Measurements from ENCODE around the gene SPEF2. TPM values are rescaled to one million over a fixed set of nuclear protein-coding genes. Genes with fewer than 3 reads are reported as not detected.
"Not testable (repeated sequence)": the region's sequence is repeated elsewhere in the genome, so short reads cannot be mapped to it uniquely, and the experiment has no call there.

SPEF2 gene
- total RNA-seq, 2 experiments from 2014 or later: 3.2 TPM

DNA sequence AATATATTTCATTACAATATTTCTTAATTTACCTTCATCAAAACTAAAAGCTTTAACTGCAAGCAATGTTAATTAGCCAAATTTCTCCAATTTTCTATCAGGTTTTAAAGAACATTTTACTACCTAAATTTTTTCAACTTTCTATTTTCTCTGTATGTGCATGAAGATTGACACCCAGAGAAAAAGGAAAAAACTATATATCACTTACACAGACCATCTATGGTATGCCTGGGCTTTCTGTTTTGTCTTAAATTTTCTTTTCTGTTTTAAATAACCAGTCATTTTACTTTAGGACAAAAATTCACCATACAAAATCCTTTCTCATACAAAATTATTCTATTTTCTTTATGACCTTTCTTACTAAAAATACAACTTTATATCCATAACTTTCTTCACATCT lies 225.2 kb downstream of the SPEF2 start:
- DNase-seq: no peak
- Histone ChIP-seq H3K4me1 (ENCODE audit: insufficient read depth, low read length) (peaks cover 8% of the 10 kb centered on the region), H3K36me3 (ENCODE audit: insufficient read depth, low read length) (no peaks in the 10 kb centered on the region), H3K9me3 (ENCODE audit: control insufficient read depth in 1 of 2, insufficient read depth in 1 of 2, low read length in 2 of 2) (peaks cover 9 to 35% of the 10 kb centered on the region in 2 experiments), H3K27ac (ENCODE audit: low read depth in 1 of 2, low read length in 2 of 2) (no peak overlapping the region), H3K27me3 (ENCODE audit: control insufficient read depth in 1 of 2, insufficient read depth in 2 of 2, low read length in 2 of 2) (no peaks in the 10 kb centered on the region), H3K4me3 (ENCODE audit: low read length) (no peak overlapping the region)
- Mint-ChIP-seq H3K4me3 (no peak overlapping the region), H3K36me3 (ENCODE audit: low read depth) (peaks cover 38% of the 10 kb centered on the region), H3K4me1 (ENCODE audit: low read depth) (peaks cover 40% of the 10 kb centered on the region), H3K27ac (no peak overlapping the region), H3K27me3 (no peaks in the 10 kb centered on the region), H3K9me3 (peaks cover 3% of the 10 kb centered on the region)
- no peak for TF ChIP-seq CTCF (IDR thresholded peaks at IDR 0.05)
- ChIA-PET CTCF (no interaction called here), POLR2A (interaction anchor here (1.0 kb wide), 1 partner anchor 39 kb away, joined by 3 read pairs; no protein-coding TSS in a partner anchor)
- no peak for ATAC-seq (ENCODE audit: poor library complexity)
- intact Hi-C loops (cut with DNase I, micrococcal nuclease): no loop called here

GRCh38 chr5:35845508-35845907 lies 227.8 kb downstream of the SPEF2 start:
- H3K27ac ChIP-seq (ENCODE audit: low read depth in 1 of 2, low read length in 2 of 2); H3K4me3 ChIP-seq (ENCODE audit: low read length); H3K27ac Mint-ChIP-seq; DNase-seq; CTCF ChIA-PET; H3K9me3 Mint-ChIP-seq; H3K4me1 ChIP-seq (ENCODE audit: insufficient read depth, low read length); H3K4me3 Mint-ChIP-seq; intact Hi-C loops (cut with DNase I, micrococcal nuclease); H3K36me3 ChIP-seq (ENCODE audit: insufficient read depth, low read length); H3K27me3 ChIP-seq (ENCODE audit: control insufficient read depth in 1 of 2, insufficient read depth in 2 of 2, low read length in 2 of 2); ATAC-seq (ENCODE audit: poor library complexity); H3K27me3 Mint-ChIP-seq: not testable (repeated sequence)
- peaks cover 9 to 36% of the 10 kb centered on the region in 2 experiments for H3K9me3 ChIP-seq (ENCODE audit: control insufficient read depth in 1 of 2, insufficient read depth in 1 of 2, low read length in 2 of 2)
- Mint-ChIP-seq H3K36me3 (ENCODE audit: low read depth) (peaks cover 42% of the 10 kb centered on the region), H3K4me1 (ENCODE audit: low read depth) (peaks cover 35% of the 10 kb centered on the region)
- POLR2A ChIA-PET: interaction anchor here (0.7 kb wide), 1 partner anchor 9 kb away, joined by 3 read pairs; no protein-coding TSS in a partner anchor

- H3K4me3 Mint-ChIP-seq: no peak overlapping the region
- POLR2A ChIA-PET: interaction anchor here (0.5 to 13.3 kb wide), 2 partner anchors 15 to 68 kb away, joined by 3 to 406 read pairs; no protein-coding TSS in a partner anchor
These were observed 229.8 kb downstream of the SPEF2 start for GRCh38 chr5:35847491-35847890.

More at GRCh38 chr5:35847491-35847890, 229.8 kb downstream of the SPEF2 start:
- Histone ChIP-seq H3K27me3 (ENCODE audit: control insufficient read depth in 1 of 2, insufficient read depth in 2 of 2, low read length in 2 of 2) (no peaks in the 10 kb centered on the region), H3K36me3 (ENCODE audit: insufficient read depth, low read length) (no peaks in the 10 kb centered on the region), H3K27ac (ENCODE audit: low read depth in 1 of 2, low read length in 2 of 2) (no peak overlapping the region), H3K4me1 (ENCODE audit: insufficient read depth, low read length) (peaks cover 28% of the 10 kb centered on the region), H3K4me3 (ENCODE audit: low read length) (no peak overlapping the region), H3K9me3 (ENCODE audit: control insufficient read depth in 1 of 2, insufficient read depth in 1 of 2, low read length in 2 of 2) (peaks cover 9 to 36% of the 10 kb centered on the region in 2 experiments)
- intact Hi-C loops (cut with DNase I, micrococcal nuclease): loop anchor here in 1 of 2 experiments (2.0 kb wide), 1 partner anchor 21 kb away; no protein-coding TSS in a partner anchor
- Mint-ChIP-seq H3K4me1 (ENCODE audit: low read depth) (peaks cover 43% of the 10 kb centered on the region), H3K27me3 (no peaks in the 10 kb centered on the region), H3K36me3 (ENCODE audit: low read depth) (peaks cover 42% of the 10 kb centered on the region), H3K9me3 (peaks cover 3% of the 10 kb centered on the region), H3K27ac (no peak overlapping the region)
- CTCF ChIA-PET: no interaction called here
- DNase-seq (no peak), ATAC-seq (ENCODE audit: poor library complexity) (no peak)
- TF ChIP-seq CTCF (IDR thresholded peaks at IDR 0.05): no peak
